BE2C (cell line): ENCODE measurements around the gene GJA9.
"Not testable (repeated sequence)": the region's sequence is repeated elsewhere in the genome, so short reads cannot be mapped to it uniquely, and the experiment has no call there.

Experiments
- DNase-seq: peaks from one replicate; pipeline ENCODE4 v3.0.0-alpha.2; 2020
- H3K27me3 ChIP-seq: fragments of 250-450 bp; sonication (Bioruptor Pico); 2 replicates; pipeline ENCODE4 v1.5.1; 2020; ENCODE audit warnings: mild to moderate bottlenecking
- H3K36me3 ChIP-seq: fragments of 250-450 bp; sonication (Bioruptor Pico); 2 replicates; pipeline ENCODE4 v1.5.1; 2020; ENCODE audit warnings: mild to moderate bottlenecking
- H3K4me1 ChIP-seq: fragments of 250-450 bp; sonication (Bioruptor Pico); 2 replicates; pipeline ENCODE4 v1.5.1; 2020
- H3K4me3 ChIP-seq: 2 replicates; pipeline ENCODE4 v1.5.1; 2011; ENCODE audit warnings: low read depth, low read length
- H3K9me3 ChIP-seq: fragments of 250-450 bp; sonication (Bioruptor Pico); 2 replicates; pipeline ENCODE4 v1.5.1; 2020
- TF ChIP-seq, protein P1 (sequence below): IDR thresholded peaks from 2 replicates; pipeline ENCODE4 v1.5.1; 2012; ENCODE audit warnings: mild to moderate bottlenecking, low read depth, low read length

The GJA9 gene

DNA sequence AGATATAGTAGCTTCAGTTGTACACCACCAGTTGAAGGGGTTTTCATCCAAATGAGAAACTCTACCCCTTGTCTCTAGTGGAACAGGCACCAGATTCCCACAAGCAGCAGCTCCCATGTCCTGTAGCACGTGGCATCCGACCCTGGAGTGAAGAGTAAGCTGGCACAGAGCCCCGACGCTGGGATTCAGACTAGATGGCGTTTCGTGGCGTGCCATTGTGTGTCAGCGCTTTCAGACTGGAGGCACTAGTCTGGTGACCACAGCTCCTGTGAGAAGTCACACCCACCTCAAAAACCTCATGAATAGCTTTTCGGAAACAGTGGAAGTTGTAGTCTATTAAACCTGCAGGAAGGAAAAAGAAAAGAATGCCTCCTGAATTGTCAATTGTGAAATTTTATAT lies 42.0 kb downstream of the GJA9 start:
- Histone ChIP-seq H3K36me3 (no peaks in the 10 kb centered on the region), H3K27me3 (no peaks in the 10 kb centered on the region)

DNA sequence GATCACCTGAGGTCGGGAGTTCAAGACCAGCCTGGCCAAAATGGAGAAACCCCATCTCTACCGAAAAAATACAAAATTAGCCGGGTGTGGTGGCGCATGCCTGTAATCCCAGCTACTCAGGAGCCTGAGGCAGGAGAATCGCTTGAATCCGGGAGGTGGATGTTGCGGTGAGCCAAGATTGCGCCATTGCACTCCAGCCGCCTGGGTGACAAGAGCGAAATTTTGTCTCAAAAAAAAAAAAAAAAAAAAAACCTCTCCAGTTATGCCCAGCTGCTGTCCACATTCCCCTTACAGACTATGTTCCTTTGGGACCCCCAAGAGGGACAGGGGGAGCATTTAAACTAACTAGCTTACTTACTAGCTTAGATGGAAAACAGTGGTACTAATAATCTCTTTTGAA lies 45.1 kb downstream of the GJA9 start:
- H3K27me3 ChIP-seq, H3K4me1 ChIP-seq, H3K4me3 ChIP-seq, H3K36me3 ChIP-seq, H3K9me3 ChIP-seq, DNase-seq: not testable (repeated sequence)

More for the DNA sequence above, 42.0 kb downstream of the GJA9 start:
- TF ChIP-seq, protein P1, sequence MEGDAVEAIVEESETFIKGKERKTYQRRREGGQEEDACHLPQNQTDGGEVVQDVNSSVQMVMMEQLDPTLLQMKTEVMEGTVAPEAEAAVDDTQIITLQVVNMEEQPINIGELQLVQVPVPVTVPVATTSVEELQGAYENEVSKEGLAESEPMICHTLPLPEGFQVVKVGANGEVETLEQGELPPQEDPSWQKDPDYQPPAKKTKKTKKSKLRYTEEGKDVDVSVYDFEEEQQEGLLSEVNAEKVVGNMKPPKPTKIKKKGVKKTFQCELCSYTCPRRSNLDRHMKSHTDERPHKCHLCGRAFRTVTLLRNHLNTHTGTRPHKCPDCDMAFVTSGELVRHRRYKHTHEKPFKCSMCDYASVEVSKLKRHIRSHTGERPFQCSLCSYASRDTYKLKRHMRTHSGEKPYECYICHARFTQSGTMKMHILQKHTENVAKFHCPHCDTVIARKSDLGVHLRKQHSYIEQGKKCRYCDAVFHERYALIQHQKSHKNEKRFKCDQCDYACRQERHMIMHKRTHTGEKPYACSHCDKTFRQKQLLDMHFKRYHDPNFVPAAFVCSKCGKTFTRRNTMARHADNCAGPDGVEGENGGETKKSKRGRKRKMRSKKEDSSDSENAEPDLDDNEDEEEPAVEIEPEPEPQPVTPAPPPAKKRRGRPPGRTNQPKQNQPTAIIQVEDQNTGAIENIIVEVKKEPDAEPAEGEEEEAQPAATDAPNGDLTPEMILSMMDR: no peak
- Histone ChIP-seq H3K4me1 (no peaks in the 10 kb centered on the region), H3K4me3 (no peak overlapping the region), H3K9me3 (no peaks in the 10 kb centered on the region)
- no peak for DNase-seq

DNA sequence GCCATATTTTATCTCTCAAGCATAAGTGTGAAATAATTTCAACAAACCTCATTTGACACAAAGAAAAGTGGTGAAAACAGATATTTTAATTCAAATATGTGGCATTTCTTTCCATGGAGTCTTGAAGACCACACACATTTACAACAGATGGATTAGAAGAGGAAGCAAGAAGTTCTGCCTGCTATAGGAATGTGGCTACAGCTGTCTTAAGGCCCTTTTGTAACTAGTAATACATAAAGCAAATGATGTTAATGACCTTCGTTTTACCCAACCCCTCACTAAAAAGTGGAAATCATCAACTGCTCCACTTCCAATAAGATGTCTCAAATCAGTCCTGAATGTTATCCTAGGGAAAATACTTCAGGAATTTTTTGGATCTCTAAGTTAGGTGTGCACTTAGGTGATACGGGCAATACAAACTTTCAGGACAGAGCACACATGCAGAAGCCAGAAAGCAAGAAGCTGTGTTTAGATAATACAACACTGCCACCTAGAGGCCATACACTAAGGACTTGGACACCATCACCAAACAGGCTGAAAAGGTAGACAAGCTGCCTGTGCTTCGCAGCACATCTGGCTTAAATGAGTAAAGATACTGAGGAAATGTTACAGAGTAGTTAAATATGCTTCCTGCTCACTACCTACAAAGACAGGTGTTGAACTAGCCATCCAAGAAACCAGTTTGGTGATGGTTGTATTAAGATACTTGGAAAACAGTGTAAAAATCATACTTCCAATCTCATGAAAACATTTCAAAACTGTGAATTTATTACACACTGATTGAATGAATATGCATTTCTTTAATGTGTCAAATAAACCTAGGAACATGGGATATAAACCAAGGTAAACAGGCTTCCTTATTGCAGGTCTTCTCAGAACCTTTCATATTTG lies 46.2 kb downstream of the GJA9 start:
- no peaks in the 10 kb centered on the region for H3K9me3 ChIP-seq
- H3K36me3 ChIP-seq: no peaks in the 10 kb centered on the region
- DNase-seq: peak; percentile 45
- no peaks in the 10 kb centered on the region for H3K27me3 ChIP-seq
- H3K4me3 ChIP-seq: no peak overlapping the region
- no peaks in the 10 kb centered on the region for H3K4me1 ChIP-seq
- TF ChIP-seq, protein P1: peak; percentile 70

DNA sequence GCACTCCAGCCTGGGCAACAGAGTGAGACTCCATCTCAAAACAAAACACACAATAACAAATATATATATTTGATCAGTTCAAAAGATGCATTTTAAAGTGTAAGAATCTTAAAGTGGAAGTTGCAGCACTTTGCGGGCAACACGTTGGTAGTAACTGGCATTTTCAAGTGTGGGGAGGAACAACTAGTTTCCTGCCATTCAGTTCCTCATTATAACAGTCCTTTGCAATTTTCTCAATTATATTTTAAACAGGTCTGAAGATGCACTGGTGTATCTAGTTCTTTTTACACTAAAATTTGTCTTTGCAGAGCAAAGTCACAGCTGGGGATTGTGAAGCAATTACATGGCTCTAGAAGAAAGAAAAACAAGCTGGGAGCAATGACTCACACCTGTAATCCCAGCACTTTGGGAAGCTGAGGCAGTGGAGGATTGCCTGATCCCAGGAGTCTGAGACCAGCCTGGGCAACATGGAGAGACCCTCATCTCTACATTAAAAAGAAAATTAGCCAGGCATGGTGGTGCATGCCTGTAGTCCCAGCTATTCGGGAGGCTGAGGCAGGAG lies 47.1 kb downstream of the GJA9 start:
- Histone ChIP-seq H3K36me3 (no peaks in the 10 kb centered on the region), H3K27me3 (no peaks in the 10 kb centered on the region), H3K4me3 (no peak overlapping the region), H3K9me3 (no peaks in the 10 kb centered on the region), H3K4me1 (no peaks in the 10 kb centered on the region)
- TF ChIP-seq, protein P1: no peak
- no peak for DNase-seq

DNA sequence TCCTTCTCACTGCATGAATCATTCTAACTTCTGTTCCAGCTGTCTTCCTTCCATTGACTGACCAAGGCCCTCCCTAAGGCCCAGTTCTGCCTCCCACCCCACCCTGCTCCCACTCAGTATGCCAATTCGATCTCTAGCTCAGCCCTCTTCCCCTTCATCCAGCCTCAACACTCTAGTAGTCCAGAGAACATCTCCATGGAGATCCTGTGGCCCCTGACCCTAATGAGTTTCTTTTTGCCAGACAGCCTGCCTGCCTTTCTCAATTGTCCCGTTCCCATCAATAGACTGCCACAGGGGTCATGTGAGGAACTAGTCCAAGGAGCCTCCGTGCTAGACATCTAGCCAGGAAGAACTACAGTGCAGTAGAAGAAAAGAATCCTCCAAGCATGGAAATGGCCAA lies 48.2 kb downstream of the GJA9 start:
- Histone ChIP-seq H3K9me3 (no peaks in the 10 kb centered on the region), H3K36me3 (no peaks in the 10 kb centered on the region), H3K4me1 (no peaks in the 10 kb centered on the region), H3K27me3 (no peaks in the 10 kb centered on the region), H3K4me3 (no peak overlapping the region)
- TF ChIP-seq, protein P1: no peak
- DNase-seq: no peak

DNA sequence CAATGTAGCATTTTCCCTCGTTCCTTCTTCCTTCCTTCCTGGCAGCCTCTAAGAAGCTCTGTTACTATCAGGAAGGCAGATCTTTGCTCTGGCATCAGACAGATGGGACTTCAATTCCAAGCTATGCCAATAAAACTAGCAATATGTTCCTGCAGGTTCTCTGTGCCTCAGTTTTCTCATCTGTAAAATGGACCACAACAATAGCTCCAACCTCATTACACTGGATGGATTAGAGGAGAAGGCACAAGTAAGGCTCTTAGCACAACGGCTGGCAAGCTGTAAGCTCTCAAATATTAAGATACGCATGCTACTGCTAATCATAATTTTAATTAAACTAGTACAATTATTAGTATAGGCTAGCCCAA lies 49.0 kb downstream of the GJA9 start:
- no peaks in the 10 kb centered on the region for H3K9me3 ChIP-seq
- no peaks in the 10 kb centered on the region for H3K4me1 ChIP-seq
- no peak overlapping the region for H3K4me3 ChIP-seq
- H3K36me3 ChIP-seq: no peaks in the 10 kb centered on the region
- no peak for DNase-seq
- TF ChIP-seq, protein P1: no peak
- no peaks in the 10 kb centered on the region for H3K27me3 ChIP-seq
